Rectal smooth muscle tissue (tissue), 1 donor: ENCODE data around the gene SAMD4A.
"Not testable (repeated sequence)": the region's sequence is repeated elsewhere in the genome, so short reads cannot be mapped to it uniquely, and the experiment has no call there.

ENCODE experiments used
- H3K27ac ChIP-seq: one replicate; pipeline ENCODE4 v1.7.0; 2013; ENCODE audit warnings: low read depth, low read length, inconsistent platforms
- H3K27me3 ChIP-seq: one replicate; pipeline ENCODE4 v1.7.0; 2013; ENCODE audit warnings: low read length; ENCODE audit not compliant: control insufficient read depth, insufficient read depth
- H3K36me3 ChIP-seq: one replicate; pipeline ENCODE4 v1.7.0; 2013; ENCODE audit warnings: low read length; ENCODE audit not compliant: control insufficient read depth, insufficient read depth
- H3K4me1 ChIP-seq: one replicate; pipeline ENCODE4 v1.7.0; 2013; ENCODE audit warnings: low read length; ENCODE audit not compliant: control insufficient read depth, insufficient read depth
- H3K4me3 ChIP-seq: one replicate; pipeline ENCODE4 v1.7.0; 2013; ENCODE audit warnings: low read length
- H3K9ac ChIP-seq: one replicate; pipeline ENCODE4 v1.7.0; 2013; ENCODE audit warnings: low read length

The SAMD4A gene

DNA sequence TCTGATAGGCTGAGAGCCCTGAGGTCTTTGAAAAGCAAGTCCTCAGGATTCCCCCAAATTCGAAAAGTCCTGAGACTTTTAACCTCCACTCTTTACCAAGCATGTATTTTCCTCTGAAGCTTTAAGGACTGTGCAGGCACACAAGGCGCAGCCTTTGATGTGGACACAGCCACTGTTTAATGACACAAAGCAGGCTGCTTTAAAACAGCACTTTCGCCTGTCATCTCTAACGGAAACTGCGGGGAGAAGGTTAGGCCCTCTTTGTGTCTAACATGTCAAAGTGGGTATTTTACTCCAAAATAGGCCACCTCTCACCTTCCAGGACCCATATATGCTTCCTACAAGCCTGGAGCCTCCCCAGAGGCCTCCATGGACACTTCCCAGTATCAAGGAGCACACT is 176.5 kb downstream of the SAMD4A start:
- Histone ChIP-seq H3K4me3 (no peak overlapping the region), H3K9ac (no peak overlapping the region), H3K4me1 (no peaks in the 10 kb centered on the region), H3K36me3 (peaks cover 3% of the 10 kb centered on the region), H3K27me3 (no peaks in the 10 kb centered on the region), H3K27ac (no peak overlapping the region)

DNA sequence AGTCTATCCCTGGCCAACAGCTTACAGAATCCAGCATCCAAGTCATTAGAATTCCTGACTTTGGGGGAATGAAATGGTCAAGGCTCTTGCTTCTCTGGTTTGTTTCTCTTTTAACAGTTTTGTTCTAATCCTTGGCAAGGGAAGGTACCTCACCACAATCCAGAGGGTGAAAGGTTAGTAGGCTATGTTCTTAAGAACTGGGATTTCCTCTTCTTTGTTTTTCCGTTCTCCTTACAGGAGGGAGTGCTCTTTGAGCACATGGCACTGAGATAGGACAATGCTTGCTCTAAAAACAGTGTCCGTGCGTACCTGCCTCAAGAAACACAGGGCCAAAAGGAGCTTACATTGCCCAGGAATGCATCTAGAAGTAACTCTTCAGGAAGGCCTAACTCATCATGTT is 179.1 kb downstream of the SAMD4A start:
- H3K27me3 ChIP-seq, result no peaks in the 10 kb centered on the region
- H3K27ac ChIP-seq, result no peak overlapping the region
- peaks cover 6% of the 10 kb centered on the region for H3K36me3 ChIP-seq
- H3K4me1 ChIP-seq, result no peaks in the 10 kb centered on the region
- no peak overlapping the region for H3K4me3 ChIP-seq
- no peak overlapping the region for H3K9ac ChIP-seq

DNA sequence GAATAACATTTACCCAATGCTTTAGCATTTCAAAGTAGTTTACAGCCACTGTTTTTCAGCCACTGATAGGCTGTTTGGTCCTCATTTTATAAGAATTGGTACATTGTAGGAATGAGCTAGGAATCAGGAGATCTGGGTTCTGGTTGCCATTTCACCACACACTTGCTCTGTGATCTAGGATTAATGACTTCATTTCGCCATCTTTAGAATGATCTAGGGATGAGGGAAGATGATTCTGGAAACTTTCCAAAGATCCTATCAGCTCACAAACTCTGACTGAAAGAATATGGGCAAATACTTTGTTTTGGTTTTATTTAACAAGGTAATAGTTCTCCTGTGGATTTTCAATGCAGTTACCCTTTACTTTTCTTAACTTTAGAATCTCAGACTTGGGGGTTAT is 180.7 kb downstream of the SAMD4A start:
- H3K36me3 ChIP-seq, result peaks cover 13% of the 10 kb centered on the region
- H3K9ac ChIP-seq, result no peak overlapping the region
- H3K4me1 ChIP-seq, result no peaks in the 10 kb centered on the region
- H3K27ac ChIP-seq, result no peak overlapping the region
- no peak overlapping the region for H3K4me3 ChIP-seq
- H3K27me3 ChIP-seq, result no peaks in the 10 kb centered on the region

DNA sequence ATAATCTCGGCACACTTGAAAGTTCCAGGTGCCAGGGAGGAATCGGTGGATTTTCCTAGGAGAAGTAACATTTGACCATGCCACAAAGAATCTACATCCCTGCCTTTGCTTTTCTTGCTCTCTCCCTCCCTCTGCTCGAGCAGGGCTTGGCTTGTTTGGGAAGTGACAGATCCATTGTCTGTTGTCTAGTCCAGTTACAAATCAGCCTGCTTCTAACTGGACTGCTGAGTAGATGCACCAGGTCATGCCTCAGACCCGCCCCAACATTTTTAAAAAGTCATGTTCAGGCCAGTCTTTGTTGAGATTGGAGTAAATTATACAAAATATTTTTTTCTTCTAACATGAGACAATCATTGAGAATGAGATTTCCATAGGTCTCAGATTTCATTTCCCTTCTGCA is 182.3 kb downstream of the SAMD4A start:
- H3K4me3 ChIP-seq, result no peak overlapping the region
- H3K36me3 ChIP-seq, result peaks cover 13% of the 10 kb centered on the region
- no peaks in the 10 kb centered on the region for H3K4me1 ChIP-seq
- no peaks in the 10 kb centered on the region for H3K27me3 ChIP-seq
- H3K9ac ChIP-seq, result no peak overlapping the region
- no peak overlapping the region for H3K27ac ChIP-seq

DNA sequence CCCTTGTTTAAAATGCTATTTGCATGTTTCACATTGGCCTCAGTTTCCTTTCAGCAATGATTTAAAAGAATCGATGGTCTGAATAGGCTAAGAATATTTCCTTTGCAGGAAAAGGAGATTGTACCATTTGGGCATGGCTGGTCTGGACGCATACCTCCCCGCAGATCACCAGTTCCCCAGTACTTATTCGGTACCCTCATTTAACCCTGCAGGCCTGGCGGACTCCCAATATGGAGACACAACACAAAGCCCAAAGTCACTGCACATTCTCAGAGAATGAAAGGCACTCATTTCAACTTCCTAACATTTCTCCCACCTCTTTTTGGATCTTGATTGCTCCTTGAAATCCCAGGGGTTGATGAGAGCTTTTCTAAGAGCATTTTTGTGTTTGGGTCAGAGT is 182.8 kb downstream of the SAMD4A start:
- Histone ChIP-seq H3K4me3 (no peak overlapping the region), H3K9ac (no peak overlapping the region), H3K27me3 (no peaks in the 10 kb centered on the region), H3K36me3 (peaks cover 13% of the 10 kb centered on the region), H3K4me1 (no peaks in the 10 kb centered on the region), H3K27ac (peak overlapping the region; percentile 4)

DNA sequence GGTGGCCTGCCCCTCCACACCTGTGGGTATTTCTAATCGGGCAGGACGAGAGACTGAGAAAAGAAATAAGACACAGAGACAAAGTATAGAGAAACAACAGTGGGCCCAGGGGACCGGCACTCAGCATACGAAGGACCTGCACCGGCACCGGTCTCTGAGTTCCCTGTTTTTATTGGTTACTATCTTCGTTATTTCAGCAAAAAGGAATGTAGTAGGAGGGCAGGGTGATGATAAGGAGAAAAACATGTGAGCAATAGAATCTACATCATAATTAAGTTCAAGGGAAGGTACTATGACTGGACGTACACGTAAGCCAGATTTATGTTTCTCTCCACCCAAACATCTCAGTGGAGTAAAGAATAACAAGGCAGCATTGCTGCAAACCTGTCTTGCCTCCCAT is 185.7 kb downstream of the SAMD4A start:
- peaks cover 14% of the 10 kb centered on the region for H3K36me3 ChIP-seq
- H3K9ac ChIP-seq, H3K4me1 ChIP-seq, H3K4me3 ChIP-seq, H3K27ac ChIP-seq, H3K27me3 ChIP-seq: not testable (repeated sequence)

DNA sequence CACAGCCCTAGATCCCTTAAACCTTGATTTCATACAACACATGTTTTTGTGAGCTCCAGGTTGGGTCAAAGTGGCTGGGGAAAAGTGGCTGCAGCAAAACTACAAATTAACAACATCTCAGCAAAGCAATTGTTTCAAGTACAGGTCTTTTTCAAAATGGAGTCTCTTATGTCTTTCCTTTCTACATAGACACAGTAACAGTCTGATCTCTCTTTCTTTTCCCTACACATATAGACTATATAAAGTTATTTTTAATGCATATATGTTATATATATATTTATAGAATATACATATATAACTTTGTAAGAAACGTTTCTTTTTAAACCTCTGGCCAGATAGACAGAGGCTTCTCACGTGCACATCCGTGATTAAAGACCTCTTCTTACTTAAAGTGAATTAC is 186.5 kb downstream of the SAMD4A start:
- H3K27ac ChIP-seq, H3K9ac ChIP-seq: not testable (repeated sequence)

DNA sequence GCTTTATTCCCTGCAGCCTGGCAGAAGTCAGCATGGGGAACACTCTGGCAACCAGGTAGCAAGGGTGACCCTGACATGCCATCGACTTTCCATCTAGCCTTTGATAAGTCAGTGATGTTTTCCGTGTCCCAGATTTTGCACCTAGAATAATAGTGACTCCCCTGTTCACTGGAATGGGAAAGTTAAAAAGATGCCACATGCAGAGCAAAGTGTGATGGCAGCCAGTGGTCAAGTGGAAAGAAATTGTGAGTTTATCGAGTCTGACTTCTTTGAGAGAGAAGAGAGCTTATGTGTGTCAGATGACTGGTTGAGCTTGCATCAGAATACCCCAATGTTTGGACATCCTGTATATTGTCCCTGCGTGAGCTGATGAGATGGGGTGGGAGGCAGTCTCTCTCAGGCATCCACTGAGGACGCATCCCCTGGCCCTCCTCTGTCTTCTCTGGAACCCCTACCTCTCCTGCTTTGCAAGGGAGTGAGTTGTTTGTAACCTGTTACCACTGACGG is 187.2 kb downstream of the SAMD4A start:
- H3K27me3 ChIP-seq, result no peaks in the 10 kb centered on the region
- no peak overlapping the region for H3K9ac ChIP-seq
- H3K4me1 ChIP-seq, result no peaks in the 10 kb centered on the region
- H3K4me3 ChIP-seq, result no peak overlapping the region
- H3K36me3 ChIP-seq, result peaks cover 11% of the 10 kb centered on the region
- H3K27ac ChIP-seq, result no peak overlapping the region

More for the DNA sequence above, 186.5 kb downstream of the SAMD4A start:
- peaks cover 14% of the 10 kb centered on the region for H3K36me3 ChIP-seq
- not testable (repeated sequence) for H3K27me3 ChIP-seq, H3K4me3 ChIP-seq, H3K4me1 ChIP-seq

DNA sequence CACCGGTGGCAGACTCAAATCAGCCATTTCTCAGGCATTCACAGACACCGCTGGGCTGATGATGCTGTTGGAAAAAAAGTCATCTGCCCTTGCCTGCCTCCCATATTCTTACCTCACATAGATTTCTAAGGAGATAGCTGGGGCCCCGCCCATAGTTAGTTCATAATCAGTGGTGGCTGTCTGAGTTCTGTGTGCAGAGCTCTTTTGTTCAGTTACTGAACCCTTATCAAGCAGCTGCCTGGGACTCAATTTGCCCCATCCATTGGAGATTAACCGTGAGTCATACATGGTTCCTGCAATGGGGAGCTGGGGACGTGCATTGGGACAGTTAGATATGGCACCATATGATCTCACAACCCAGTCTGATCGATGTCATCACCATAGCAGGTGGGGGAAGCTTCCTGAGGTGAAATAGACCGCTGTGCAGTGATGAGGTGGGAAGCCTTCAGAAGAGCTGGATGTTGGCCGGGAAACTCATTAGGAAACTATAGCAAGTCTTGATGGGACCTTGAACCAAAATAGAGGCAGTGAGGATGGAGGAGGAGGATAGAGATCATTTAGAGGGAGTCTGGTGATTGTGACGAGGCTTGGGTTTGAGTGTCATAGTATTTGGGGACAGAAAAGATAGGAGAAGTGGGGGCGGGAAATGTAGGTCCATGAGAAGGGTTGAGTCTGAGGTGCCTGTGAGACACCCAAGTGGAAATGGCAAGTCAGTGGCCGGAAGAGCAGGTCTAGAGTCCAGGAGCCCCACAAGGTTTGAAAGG is 187.9 kb downstream of the SAMD4A start:
- Histone ChIP-seq H3K36me3 (peaks cover 11% of the 10 kb centered on the region), H3K27me3 (no peaks in the 10 kb centered on the region), H3K4me3 (no peak overlapping the region), H3K9ac (no peak overlapping the region), H3K4me1 (no peaks in the 10 kb centered on the region), H3K27ac (no peak overlapping the region)

DNA sequence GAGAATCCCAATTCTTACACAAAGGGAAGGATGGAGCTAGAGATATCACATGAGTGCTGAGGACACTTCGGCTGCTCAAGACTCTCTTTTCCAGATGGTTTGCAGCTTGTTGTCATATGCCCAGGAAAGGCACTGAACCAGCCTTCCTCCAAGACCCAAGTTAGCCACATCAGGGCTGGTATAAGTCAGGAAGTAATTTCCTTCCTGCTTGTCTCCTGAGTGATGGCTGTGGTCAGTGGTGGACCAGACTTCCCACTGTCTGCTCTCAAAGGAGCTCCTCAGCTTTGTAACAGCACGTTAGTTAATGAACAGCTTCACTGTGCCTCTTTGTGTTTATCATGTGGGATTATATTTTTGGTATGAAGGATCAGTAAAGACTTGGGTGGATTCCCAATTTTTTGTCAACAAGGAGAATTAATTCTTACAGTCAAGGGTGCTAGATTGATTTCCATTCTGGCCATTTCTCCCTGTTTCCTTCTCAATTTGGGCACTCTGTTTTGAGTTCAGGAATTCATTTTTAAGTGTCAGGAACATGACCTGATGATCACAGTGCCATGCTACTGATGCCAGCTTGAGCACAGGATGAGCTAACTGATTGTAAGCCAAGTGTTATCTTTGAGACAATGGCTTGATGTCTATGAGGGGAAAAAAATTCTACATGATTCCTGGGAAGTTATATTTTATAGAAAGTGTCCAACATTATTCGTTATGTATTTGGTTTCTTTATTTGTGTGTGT is 189.9 kb downstream of the SAMD4A start:
- Histone ChIP-seq H3K27ac (no peak overlapping the region), H3K9ac (no peak overlapping the region), H3K4me1 (no peaks in the 10 kb centered on the region), H3K36me3 (peaks cover 13% of the 10 kb centered on the region), H3K4me3 (no peak overlapping the region), H3K27me3 (no peaks in the 10 kb centered on the region)

DNA sequence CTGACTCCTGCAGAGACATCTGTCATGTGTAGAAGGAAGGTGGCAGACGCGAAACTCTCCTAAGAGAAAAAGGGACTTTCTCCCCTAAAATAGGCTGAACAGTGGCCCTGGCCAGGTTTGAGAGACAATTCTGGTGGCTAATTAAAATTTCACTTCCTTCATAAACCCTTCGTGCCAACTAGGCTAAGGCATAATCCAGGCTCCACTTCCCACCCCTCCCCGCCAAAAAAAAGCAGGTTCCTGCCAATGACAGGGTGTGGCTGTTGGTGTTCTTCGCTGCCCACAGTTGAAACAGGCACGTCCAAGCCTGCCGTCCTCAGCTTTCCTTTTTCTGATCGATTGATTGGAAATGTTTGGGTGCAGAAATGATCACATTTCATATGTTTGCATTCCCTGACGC is 191.1 kb downstream of the SAMD4A start:
- Histone ChIP-seq H3K9ac (no peak overlapping the region), H3K36me3 (peaks cover 11% of the 10 kb centered on the region), H3K4me3 (no peak overlapping the region), H3K4me1 (no peaks in the 10 kb centered on the region), H3K27me3 (no peaks in the 10 kb centered on the region), H3K27ac (no peak overlapping the region)

DNA sequence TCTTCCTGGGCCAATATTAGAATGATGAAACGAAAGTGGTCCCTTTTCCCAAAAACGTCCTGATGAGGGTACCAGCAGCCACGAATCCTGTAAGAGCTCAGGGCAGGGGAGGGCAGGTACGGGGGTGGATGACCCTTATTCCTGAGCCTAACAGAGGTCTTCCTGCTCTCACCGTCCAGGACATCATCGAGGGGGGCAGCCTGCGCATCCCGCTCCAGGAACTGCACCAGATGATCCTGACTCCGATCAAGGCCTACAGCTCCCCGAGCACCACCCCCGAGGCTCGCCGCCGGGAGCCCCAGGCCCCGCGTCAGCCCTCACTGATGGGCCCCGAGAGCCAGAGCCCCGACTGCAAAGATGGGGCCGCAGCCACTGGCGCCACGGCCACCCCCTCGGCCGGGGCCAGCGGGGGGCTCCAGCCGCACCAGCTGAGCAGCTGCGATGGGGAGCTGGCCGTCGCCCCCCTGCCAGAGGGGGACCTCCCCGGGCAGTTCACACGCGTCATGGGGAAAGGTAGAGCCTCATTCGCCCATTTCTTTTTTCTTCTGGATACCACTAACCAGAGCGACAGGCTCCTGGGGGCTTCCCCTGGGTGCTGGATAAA is 193.2 kb downstream of the SAMD4A start:
- H3K4me1 ChIP-seq, result no peaks in the 10 kb centered on the region
- H3K27me3 ChIP-seq, result no peaks in the 10 kb centered on the region
- H3K27ac ChIP-seq, result no peak overlapping the region
- no peak overlapping the region for H3K4me3 ChIP-seq
- H3K9ac ChIP-seq, result no peak overlapping the region
- H3K36me3 ChIP-seq, result peaks cover 24% of the 10 kb centered on the region
